DOHH2 (cell line): ENCODE data around the gene GSG1L.

Experiments used
- H3F3A ChIP-seq: fragments of 200-600 bp; sonication (generic), shearing (Covaris generic); 2 replicates; pipeline ENCODE4 v1.6.0; 2016; ENCODE audit warnings: antibody characterized with exemption, mild to moderate bottlenecking; ENCODE audit not compliant: control insufficient read depth, insufficient read depth
- H3K27ac ChIP-seq: fragments of 200-600 bp; sonication (generic); 2 replicates; pipeline ENCODE4 v1.5.1; 2014; ENCODE audit warnings: low read depth, mild to moderate bottlenecking, low read length, moderate library complexity
- H3K27me3 ChIP-seq: fragments of 200-600 bp; sonication (generic); 2 replicates; pipeline ENCODE4 v1.6.1; 2014; ENCODE audit warnings: mild to moderate bottlenecking, low read length, mixed read lengths; ENCODE audit not compliant: control insufficient read depth
- H3K36me3 ChIP-seq: fragments of 200-600 bp; sonication (generic); 2 replicates; pipeline ENCODE4 v1.6.1; 2014; ENCODE audit warnings: mild to moderate bottlenecking, low read length, moderate library complexity, mixed read lengths; ENCODE audit not compliant: control insufficient read depth
- H3K4me1 ChIP-seq: fragments of 200-600 bp; sonication (generic); 2 replicates; pipeline ENCODE4 v1.6.1; 2014; ENCODE audit warnings: mild to moderate bottlenecking, low read length, mixed read lengths; ENCODE audit not compliant: control insufficient read depth
- H3K4me2 ChIP-seq: fragments of 200-600 bp; sonication (generic); 2 replicates; pipeline ENCODE4 v1.6.0; 2014; ENCODE audit warnings: mild to moderate bottlenecking, low read length, moderate library complexity
- H3K4me3 ChIP-seq: fragments of 200-600 bp; sonication (generic); 2 replicates; pipeline ENCODE4 v1.5.1; 2014; ENCODE audit warnings: mild to moderate bottlenecking, low read length, mixed read lengths
- H3K79me2 ChIP-seq: fragments of 200-600 bp; sonication (generic); 2 replicates; pipeline ENCODE4 v1.6.1; 2014; ENCODE audit warnings: mild to moderate bottlenecking, low read length, mixed read lengths; ENCODE audit not compliant: control insufficient read depth
- H3K9me2 ChIP-seq: fragments of 200-600 bp; sonication (generic); replicated peaks from 2 replicates; pipeline ENCODE4 v1.6.1; 2014; ENCODE audit warnings: mild to moderate bottlenecking, low read length, mixed read lengths; ENCODE audit not compliant: control insufficient read depth
- H3K9me3 ChIP-seq: fragments of 200-600 bp; sonication (generic); 2 replicates; pipeline ENCODE4 v1.6.1; 2014; ENCODE audit warnings: antibody characterized with exemption, low read length, mixed read lengths; ENCODE audit not compliant: control insufficient read depth, insufficient read depth
- H4K20me1 ChIP-seq: fragments of 200-600 bp; sonication (generic); 2 replicates; pipeline ENCODE4 v1.6.0; 2014; ENCODE audit warnings: low read depth, mild to moderate bottlenecking, antibody characterized with exemption, low read length, moderate library complexity; ENCODE audit not compliant: control insufficient read depth, insufficient read depth
- EZH2phosphoT487 ChIP-seq: fragments of 200-600 bp; sonication (generic); IDR thresholded peaks from 2 replicates; pipeline ENCODE4 v1.6.1; 2017; ENCODE audit warnings: borderline replicate concordance, mild to moderate bottlenecking, antibody characterized with exemption, low read length, moderate library complexity, mixed read lengths
- TF ChIP-seq, protein P1 (sequence below): fragments of 200-600 bp; sonication (generic); IDR thresholded peaks from one replicate; pipeline ENCODE4 v1.5.1; 2014; ENCODE audit warnings: antibody characterized with exemption, mild to moderate bottlenecking, low read depth, low read length; ENCODE audit not compliant: poor library complexity, severe bottlenecking

The GSG1L gene

DNA sequence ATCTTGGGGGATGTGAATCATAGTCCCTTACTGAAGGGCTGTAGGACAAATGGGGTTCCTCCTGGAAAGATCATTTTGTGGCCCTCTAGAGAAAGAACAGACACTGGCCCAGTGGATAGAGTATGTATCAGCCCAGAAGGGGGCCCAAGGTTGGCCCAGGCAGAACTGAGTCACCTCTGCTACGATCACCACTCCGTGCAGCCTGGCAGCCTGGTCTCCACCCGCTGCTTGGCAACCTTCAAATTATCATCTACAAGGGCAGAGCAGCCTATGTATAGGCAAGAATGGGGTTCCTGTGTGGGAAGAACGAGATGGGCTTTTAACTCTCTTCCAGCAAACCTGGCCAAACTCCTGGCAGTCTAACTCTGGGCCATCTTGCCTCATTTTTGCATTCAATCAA is 61.9 kb downstream of the GSG1L start:
- Histone ChIP-seq H3K27ac (no peak overlapping the region), H3K4me1 (no peaks in the 10 kb centered on the region), H3K36me3 (no peaks in the 10 kb centered on the region), H3K9me3 (no peaks in the 10 kb centered on the region), H3K4me2 (no peak overlapping the region), H3K79me2 (no peaks in the 10 kb centered on the region), H4K20me1 (no peaks in the 10 kb centered on the region), H3K9me2 (no peaks in the 10 kb centered on the region), H3K4me3 (no peak overlapping the region), H3F3A (no peaks in the 10 kb centered on the region), H3K27me3 (no peaks in the 10 kb centered on the region)
- no peak for TF ChIP-seq EZH2phosphoT487
- TF ChIP-seq, protein P1, sequence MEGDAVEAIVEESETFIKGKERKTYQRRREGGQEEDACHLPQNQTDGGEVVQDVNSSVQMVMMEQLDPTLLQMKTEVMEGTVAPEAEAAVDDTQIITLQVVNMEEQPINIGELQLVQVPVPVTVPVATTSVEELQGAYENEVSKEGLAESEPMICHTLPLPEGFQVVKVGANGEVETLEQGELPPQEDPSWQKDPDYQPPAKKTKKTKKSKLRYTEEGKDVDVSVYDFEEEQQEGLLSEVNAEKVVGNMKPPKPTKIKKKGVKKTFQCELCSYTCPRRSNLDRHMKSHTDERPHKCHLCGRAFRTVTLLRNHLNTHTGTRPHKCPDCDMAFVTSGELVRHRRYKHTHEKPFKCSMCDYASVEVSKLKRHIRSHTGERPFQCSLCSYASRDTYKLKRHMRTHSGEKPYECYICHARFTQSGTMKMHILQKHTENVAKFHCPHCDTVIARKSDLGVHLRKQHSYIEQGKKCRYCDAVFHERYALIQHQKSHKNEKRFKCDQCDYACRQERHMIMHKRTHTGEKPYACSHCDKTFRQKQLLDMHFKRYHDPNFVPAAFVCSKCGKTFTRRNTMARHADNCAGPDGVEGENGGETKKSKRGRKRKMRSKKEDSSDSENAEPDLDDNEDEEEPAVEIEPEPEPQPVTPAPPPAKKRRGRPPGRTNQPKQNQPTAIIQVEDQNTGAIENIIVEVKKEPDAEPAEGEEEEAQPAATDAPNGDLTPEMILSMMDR, result no peak

DNA sequence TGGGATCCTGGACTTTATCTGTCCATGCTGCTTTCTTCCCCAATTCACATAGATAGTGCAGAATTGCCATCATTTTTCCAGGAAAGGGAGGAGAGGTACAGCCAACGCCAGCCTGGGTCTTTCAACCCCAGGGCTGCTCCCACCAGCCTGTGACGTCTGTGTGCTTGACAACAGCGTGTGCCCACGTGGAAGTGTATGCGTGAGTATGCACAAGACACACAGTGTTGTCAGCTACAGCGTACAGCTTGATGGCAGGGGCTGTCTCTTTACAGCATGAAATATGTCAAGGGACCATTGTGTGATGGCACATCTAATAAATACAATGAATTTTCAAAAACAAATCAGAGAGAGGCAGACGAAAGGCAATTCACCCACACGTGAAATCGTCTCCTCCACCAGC is 62.3 kb downstream of the GSG1L start:
- no peak overlapping the region for H3K4me2 ChIP-seq
- H3K27me3 ChIP-seq, result no peaks in the 10 kb centered on the region
- H3K4me1 ChIP-seq, result no peaks in the 10 kb centered on the region
- no peaks in the 10 kb centered on the region for H3F3A ChIP-seq
- TF ChIP-seq, protein P1, result no peak
- no peak for TF ChIP-seq EZH2phosphoT487
- H3K9me3 ChIP-seq, result no peaks in the 10 kb centered on the region
- no peaks in the 10 kb centered on the region for H3K9me2 ChIP-seq
- H3K4me3 ChIP-seq, result no peak overlapping the region
- H3K27ac ChIP-seq, result no peak overlapping the region
- H4K20me1 ChIP-seq, result no peaks in the 10 kb centered on the region
- H3K36me3 ChIP-seq, result no peaks in the 10 kb centered on the region
- H3K79me2 ChIP-seq, result no peaks in the 10 kb centered on the region

DNA sequence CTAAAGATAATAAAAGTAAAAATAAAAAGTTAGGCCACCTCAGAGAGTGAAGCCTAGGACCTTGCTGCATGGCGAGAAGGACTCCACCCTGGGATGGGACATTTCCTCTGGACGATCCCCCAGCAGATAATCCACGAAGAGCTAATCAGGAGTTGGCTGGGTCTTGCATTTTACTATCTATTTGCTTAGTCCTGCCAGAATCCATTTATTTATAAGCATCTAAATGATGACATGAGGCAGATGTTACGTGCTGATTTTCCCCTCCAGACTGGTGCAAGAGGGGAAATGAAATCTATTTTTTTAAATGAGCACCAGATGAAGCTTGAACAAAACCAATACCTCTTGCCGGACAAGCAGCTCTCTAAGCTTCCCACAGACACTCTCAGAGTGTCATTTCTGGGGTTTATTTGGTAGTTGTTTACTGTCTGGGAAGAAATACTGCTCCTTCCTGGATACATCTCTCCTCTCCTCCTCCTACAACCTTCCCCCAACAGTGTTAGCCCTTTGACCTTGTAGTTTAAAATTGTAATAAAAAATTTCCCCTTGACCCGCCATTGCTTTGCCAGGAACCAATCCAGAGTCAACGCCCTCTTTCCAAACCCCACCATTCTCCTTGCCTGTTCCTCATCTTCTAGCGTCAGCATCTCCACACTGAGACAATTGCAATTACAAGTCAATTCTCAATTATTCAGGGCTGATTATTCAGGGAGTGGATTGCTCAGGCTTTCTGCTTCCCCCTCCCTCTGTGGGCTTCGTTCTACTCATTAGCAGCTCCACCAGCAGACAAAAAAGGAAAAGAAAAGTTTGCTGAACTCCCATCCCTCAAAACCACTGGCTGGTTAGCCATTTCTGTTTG is 63.0 kb downstream of the GSG1L start:
- H3K79me2 ChIP-seq, result no peaks in the 10 kb centered on the region
- no peak for TF ChIP-seq EZH2phosphoT487
- TF ChIP-seq, protein P1, result no peak
- H3K27ac ChIP-seq, result no peak overlapping the region
- H3K4me2 ChIP-seq, result no peak overlapping the region
- H3K9me3 ChIP-seq, result no peaks in the 10 kb centered on the region
- no peaks in the 10 kb centered on the region for H3K27me3 ChIP-seq
- H3K4me1 ChIP-seq, result no peaks in the 10 kb centered on the region
- H3K4me3 ChIP-seq, result no peak overlapping the region
- H3K36me3 ChIP-seq, result no peaks in the 10 kb centered on the region
- H3K9me2 ChIP-seq, result no peaks in the 10 kb centered on the region
- H3F3A ChIP-seq, result no peaks in the 10 kb centered on the region
- H4K20me1 ChIP-seq, result no peaks in the 10 kb centered on the region
